HepG2 (cell line): Measurements from ENCODE around the gene RERG. TPM values are rescaled to one million over a fixed set of nuclear protein-coding genes. Genes with fewer than 3 reads are reported as not detected.

Experiments used
- ATAC-seq: fragments of 200-7000 bp; cut with Tn5 transposase; 3 replicates; pipeline ENCODE4 v1.9.1; 2020; ENCODE audit warnings: mild to moderate bottlenecking, moderate library complexity
- BruUV-seq: library from RNA; stranded (reverse); fragments of 400-500 nt; replicated peaks from 2 replicates; lab custom pipeline; 2021; lab: Mats Ljungman, UMichigan
- CTCF ChIA-PET: fragments of 300-600 bp; formaldehyde crosslinking; extraction: SDS; loops from one replicate; lab custom pipeline; 2021; ENCODE audit warnings: low total read pairs, inconsistent platforms, low intra/inter-chr PET ratio; lab: Yijun Ruan, JAX
- POLR2A ChIA-PET: fragments of 350-600 bp; sonication (Branson Sonifier 250); formaldehyde crosslinking; loops from one replicate; lab custom pipeline; 2020; ENCODE audit warnings: antibody characterized with exemption, inconsistent platforms; lab: Yijun Ruan, JAX
- DNase-seq: peaks from one replicate; pipeline ENCODE4 v3.0.0-alpha.2; 2015; ENCODE audit warnings: low spot score
- FAIRE-seq: peaks from 3 replicates; lab custom pipeline; 2011; peaks lifted over from hg19 to GRCh38; lab: Jason Lieb, UNC
- H2AFZ ChIP-seq: one replicate; pipeline ENCODE4 v1.6.1; 2011; ENCODE audit warnings: low read length, inconsistent platforms
- H3K27ac ChIP-seq: fragments of 300-600 bp; 3 replicates; pipeline ENCODE4 v1.8.0; 2011; ENCODE audit warnings: mixed run types, mild to moderate bottlenecking, mixed read lengths, low read length, inconsistent platforms; ENCODE audit not compliant: insufficient read depth; ENCODE audit errors: extremely low read length
- H3K27me3 ChIP-seq, 2 experiments: fragments of 200-600 bp in 1 of 2; 2 replicates in 1 of 2; 3 replicates in 1 of 2; pipeline versions ENCODE4 v1.6.0 to v1.8.0; 2011; ENCODE audit warnings: low read length in 2 of 2, mild to moderate bottlenecking in 2 of 2, moderate library complexity in 2 of 2, inconsistent platforms in 1 of 2; ENCODE audit not compliant: insufficient read depth in 2 of 2, control insufficient read depth in 1 of 2
- H3K36me3 ChIP-seq, 2 experiments: fragments of 200-600 bp in 1 of 2; replicated peaks in 1 of 2; 2 replicates in 1 of 2; 3 replicates in 1 of 2; pipeline versions ENCODE4 v1.5.1 to v1.8.0; 2011; ENCODE audit warnings: low read length in 2 of 2, inconsistent platforms in 1 of 2; ENCODE audit not compliant: insufficient read depth in 2 of 2, control insufficient read depth in 1 of 2
- H3K4me1 ChIP-seq: 2 replicates; pipeline ENCODE4 v1.5.1; 2012; ENCODE audit warnings: low read length, inconsistent platforms; ENCODE audit not compliant: insufficient read depth
- H3K4me2 ChIP-seq: 2 replicates; pipeline ENCODE4 v1.6.0; 2011; ENCODE audit warnings: low read depth, low read length, inconsistent platforms
- H3K4me3 ChIP-seq, 3 experiments: fragments of 200-600 bp in 1 of 3; sonication (generic), shearing (Covaris generic) in 1 of 3; replicated peaks in 1 of 3; 2 replicates each; pipeline ENCODE4 v1.5.1; 2011 to 2016; ENCODE audit warnings: low read length in 3 of 3, inconsistent platforms in 2 of 3, low read depth in 2 of 3, mild to moderate bottlenecking in 2 of 3, control low read depth in 1 of 3, mixed read lengths in 1 of 3; ENCODE audit not compliant: insufficient read depth in 1 of 3
- H3K79me2 ChIP-seq: one replicate; pipeline ENCODE4 v1.6.1; 2011; ENCODE audit warnings: low read length, inconsistent platforms; ENCODE audit not compliant: insufficient read depth
- H3K9ac ChIP-seq: 2 replicates; pipeline ENCODE4 v1.6.0; 2011; ENCODE audit warnings: mild to moderate bottlenecking, low read depth, low read length, inconsistent platforms; ENCODE audit not compliant: insufficient read depth
- H3K9me3 ChIP-seq: 2 replicates; pipeline ENCODE4 v1.5.1; 2012; ENCODE audit warnings: mild to moderate bottlenecking, low read length
- H4K20me1 ChIP-seq: 2 replicates; pipeline ENCODE4 v1.6.0; 2011; ENCODE audit warnings: inconsistent platforms, mild to moderate bottlenecking, low read length, moderate library complexity; ENCODE audit not compliant: insufficient read depth
- ARNT2 ChIP-seq: sonication (generic); formaldehyde crosslinking; IDR thresholded peaks from 2 replicates; pipeline ENCODE4 v1.8.0; 2022; ENCODE audit warnings: mild to moderate bottlenecking, low read depth, missing genetic modification reagents, moderate library complexity
- NR3C1 ChIP-seq: sonication (generic); formaldehyde crosslinking; IDR thresholded peaks from 2 replicates; pipeline ENCODE4 v1.4.0; 2020; ENCODE audit warnings: missing genetic modification reagents
- POLR2A ChIP-seq, 2 experiments: IDR thresholded peaks; 2 replicates each; pipeline ENCODE4 v1.6.1; 2011; ENCODE audit warnings: low read depth in 2 of 2, low read length in 2 of 2, mild to moderate bottlenecking in 1 of 2, moderate library complexity in 1 of 2; ENCODE audit not compliant: insufficient read depth in 1 of 2
- RAD21 ChIP-seq: fragments of 450-650 bp; formaldehyde crosslinking; IDR thresholded peaks from 2 replicates; pipeline ENCODE4 v1.5.0; 2020; ENCODE audit warnings: mild to moderate bottlenecking
- ZFP41 ChIP-seq: sonication (generic); formaldehyde crosslinking; IDR thresholded peaks from 2 replicates; pipeline ENCODE4 v1.4.0; 2020; ENCODE audit warnings: mild to moderate bottlenecking, missing genetic modification reagents, borderline replicate concordance
- ZNF121 ChIP-seq: sonication (generic); formaldehyde crosslinking; IDR thresholded peaks from 2 replicates; pipeline ENCODE4 v1.5.0; 2020; ENCODE audit warnings: mild to moderate bottlenecking, missing genetic modification reagents
- ZNF75D ChIP-seq: sonication (generic); formaldehyde crosslinking; IDR thresholded peaks from 2 replicates; pipeline ENCODE4 v1.8.1; 2023; ENCODE audit warnings: missing genetic modification reagents, mild to moderate bottlenecking, borderline replicate concordance
- WGBS: methylation state at CpG from one replicate; pipeline ENCODE4 v1.1.6; 2017; ENCODE audit warnings: low lambda C conversion rate; 5-methylcytosine and 5-hydroxymethylcytosine counted together
- in situ Hi-C: cut with HindIII; loops from 2 replicates; pipeline ENCODE4 v1.10.0; 2017; ENCODE audit warnings: low pct_unique_long_range_greater_than_20kb; ENCODE audit not compliant: extremely low pct_ligation_motif_present
- intact Hi-C: fragments of 100-400 bp; cut with micrococcal nuclease; formaldehyde crosslinking; loops from one replicate; pipeline ENCODE4 v1.10.0; 2022; ENCODE audit not compliant: unreplicated experiment
- polyA plus RNA-seq, 8 experiments: library from polyadenylated mRNA; depleted of rRNA in 3 of 8; stranded (reverse) in 7 of 8; unstranded in 1 of 8; fragments of >200 nt; fragmentation: Illumina TruSeq in 4 of 8; extraction: Trizol in 4 of 8; gene quantifications; 2 replicates each; pipeline versions ENCODE4 v1.2.1 to v1.2.3, GENCODE V29; 2011 to 2016; ENCODE audit warnings: low read depth in 4 of 8, missing spikeins in 1 of 8, mixed read lengths in 1 of 8; ENCODE audit not compliant: insufficient read depth in 1 of 8
- total RNA-seq, 5 experiments: library from RNA; depleted of rRNA; stranded (reverse); fragments of >200 nt; fragmentation: Illumina TruSeq; extraction: Trizol; gene quantifications; 2 replicates each; pipeline ENCODE4 v1.2.3, GENCODE V29; 2016; ENCODE audit warnings: low read depth in 1 of 5
- TF ChIP-seq, protein P1 (sequence below): sonication (generic); formaldehyde crosslinking; IDR thresholded peaks from 2 replicates; pipeline ENCODE4 v1.5.1; 2020; ENCODE audit warnings: mild to moderate bottlenecking, missing genetic modification reagents, borderline replicate concordance
- TF ChIP-seq, protein P2 (sequence below): sonication (generic); formaldehyde crosslinking; IDR thresholded peaks from 2 replicates; pipeline ENCODE4 v1.4.0; 2020; ENCODE audit warnings: missing genetic modification reagents

Gene RERG
- total and polyA plus RNA-seq, 2 of the 13 experiments (the other 11 are each of a cell fraction or from before 2014, with no cell fraction given), result not detected

DNA sequence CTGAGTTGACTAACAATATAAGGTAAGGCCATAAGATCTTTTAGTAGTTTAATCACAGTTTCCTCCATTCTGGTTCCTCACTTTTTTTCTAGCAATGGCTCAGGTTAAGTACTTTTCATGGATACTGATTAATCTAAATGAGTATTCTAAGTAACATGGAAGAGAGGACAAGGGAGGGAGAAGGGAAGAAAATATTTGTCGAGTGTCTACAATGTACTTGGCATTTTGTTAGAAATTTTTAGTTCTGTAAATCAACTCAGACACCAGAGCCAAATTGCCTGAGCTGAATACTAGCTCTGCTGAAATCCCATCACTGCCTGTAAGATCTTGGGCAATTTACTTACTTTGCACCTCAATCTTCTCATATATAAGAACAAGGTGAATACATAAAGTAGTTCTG is 20.2 kb downstream of the RERG start:
- BruUV-seq, result no TSS peak
- no peak for FAIRE-seq

DNA sequence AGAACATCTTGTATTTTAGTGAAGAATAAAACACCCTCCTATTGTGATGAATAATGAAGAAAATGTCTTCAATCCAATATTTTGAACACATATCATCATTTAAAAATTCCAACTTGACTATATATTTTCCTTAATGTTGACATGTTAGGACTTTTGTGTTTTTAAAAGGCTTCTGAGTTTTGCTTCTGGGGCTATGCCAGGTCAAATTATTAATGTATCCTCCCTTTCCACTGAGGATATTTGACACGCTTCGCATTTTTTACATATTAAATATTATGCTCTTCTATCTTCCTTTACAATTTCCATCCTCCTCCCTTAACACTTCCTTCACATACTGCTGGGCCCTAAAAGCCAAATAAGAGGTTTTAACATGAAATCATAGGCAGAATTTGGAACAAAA is 20.6 kb downstream of the RERG start:
- intact Hi-C loops, result no loop called here
- Histone ChIP-seq H3K27ac (no peak overlapping the region), H3K4me1 (no peaks in the 10 kb centered on the region), H3K36me3 (no peaks in the 10 kb centered on the region), H3K9ac (no peak overlapping the region), H3K9me3 (no peaks in the 10 kb centered on the region), H3K4me3 (no peak overlapping the region), H3K79me2 (no peaks in the 10 kb centered on the region), H3K27me3 (no peaks in the 10 kb centered on the region), H2AFZ (no peak overlapping the region), H3K4me2 (no peak overlapping the region), H4K20me1 (no peaks in the 10 kb centered on the region)
- CTCF ChIA-PET, result no interaction called here
- POLR2A ChIA-PET, result no interaction called here
- no TSS peak for BruUV-seq
- DNase-seq (no peak), ATAC-seq (no peak), FAIRE-seq (no peak)
- in situ Hi-C loops, result loop anchor here (25.0 kb wide), 1 partner anchor 463 kb away; no protein-coding TSS in a partner anchor
- 53% methylated on average over 2 of the region's 2 CpGs for WGBS
- TF ChIP-seq, protein P1, sequence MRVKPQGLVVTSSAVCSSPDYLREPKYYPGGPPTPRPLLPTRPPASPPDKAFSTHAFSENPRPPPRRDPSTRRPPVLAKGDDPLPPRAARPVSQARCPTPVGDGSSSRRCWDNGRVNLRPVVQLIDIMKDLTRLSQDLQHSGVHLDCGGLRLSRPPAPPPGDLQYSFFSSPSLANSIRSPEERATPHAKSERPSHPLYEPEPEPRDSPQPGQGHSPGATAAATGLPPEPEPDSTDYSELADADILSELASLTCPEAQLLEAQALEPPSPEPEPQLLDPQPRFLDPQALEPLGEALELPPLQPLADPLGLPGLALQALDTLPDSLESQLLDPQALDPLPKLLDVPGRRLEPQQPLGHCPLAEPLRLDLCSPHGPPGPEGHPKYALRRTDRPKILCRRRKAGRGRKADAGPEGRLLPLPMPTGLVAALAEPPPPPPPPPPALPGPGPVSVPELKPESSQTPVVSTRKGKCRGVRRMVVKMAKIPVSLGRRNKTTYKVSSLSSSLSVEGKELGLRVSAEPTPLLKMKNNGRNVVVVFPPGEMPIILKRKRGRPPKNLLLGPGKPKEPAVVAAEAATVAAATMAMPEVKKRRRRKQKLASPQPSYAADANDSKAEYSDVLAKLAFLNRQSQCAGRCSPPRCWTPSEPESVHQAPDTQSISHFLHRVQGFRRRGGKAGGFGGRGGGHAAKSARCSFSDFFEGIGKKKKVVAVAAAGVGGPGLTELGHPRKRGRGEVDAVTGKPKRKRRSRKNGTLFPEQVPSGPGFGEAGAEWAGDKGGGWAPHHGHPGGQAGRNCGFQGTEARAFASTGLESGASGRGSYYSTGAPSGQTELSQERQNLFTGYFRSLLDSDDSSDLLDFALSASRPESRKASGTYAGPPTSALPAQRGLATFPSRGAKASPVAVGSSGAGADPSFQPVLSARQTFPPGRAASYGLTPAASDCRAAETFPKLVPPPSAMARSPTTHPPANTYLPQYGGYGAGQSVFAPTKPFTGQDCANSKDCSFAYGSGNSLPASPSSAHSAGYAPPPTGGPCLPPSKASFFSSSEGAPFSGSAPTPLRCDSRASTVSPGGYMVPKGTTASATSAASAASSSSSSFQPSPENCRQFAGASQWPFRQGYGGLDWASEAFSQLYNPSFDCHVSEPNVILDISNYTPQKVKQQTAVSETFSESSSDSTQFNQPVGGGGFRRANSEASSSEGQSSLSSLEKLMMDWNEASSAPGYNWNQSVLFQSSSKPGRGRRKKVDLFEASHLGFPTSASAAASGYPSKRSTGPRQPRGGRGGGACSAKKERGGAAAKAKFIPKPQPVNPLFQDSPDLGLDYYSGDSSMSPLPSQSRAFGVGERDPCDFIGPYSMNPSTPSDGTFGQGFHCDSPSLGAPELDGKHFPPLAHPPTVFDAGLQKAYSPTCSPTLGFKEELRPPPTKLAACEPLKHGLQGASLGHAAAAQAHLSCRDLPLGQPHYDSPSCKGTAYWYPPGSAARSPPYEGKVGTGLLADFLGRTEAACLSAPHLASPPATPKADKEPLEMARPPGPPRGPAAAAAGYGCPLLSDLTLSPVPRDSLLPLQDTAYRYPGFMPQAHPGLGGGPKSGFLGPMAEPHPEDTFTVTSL (CRISPR knock-in tag), result no peak
- TF ChIP-seq, protein P2, sequence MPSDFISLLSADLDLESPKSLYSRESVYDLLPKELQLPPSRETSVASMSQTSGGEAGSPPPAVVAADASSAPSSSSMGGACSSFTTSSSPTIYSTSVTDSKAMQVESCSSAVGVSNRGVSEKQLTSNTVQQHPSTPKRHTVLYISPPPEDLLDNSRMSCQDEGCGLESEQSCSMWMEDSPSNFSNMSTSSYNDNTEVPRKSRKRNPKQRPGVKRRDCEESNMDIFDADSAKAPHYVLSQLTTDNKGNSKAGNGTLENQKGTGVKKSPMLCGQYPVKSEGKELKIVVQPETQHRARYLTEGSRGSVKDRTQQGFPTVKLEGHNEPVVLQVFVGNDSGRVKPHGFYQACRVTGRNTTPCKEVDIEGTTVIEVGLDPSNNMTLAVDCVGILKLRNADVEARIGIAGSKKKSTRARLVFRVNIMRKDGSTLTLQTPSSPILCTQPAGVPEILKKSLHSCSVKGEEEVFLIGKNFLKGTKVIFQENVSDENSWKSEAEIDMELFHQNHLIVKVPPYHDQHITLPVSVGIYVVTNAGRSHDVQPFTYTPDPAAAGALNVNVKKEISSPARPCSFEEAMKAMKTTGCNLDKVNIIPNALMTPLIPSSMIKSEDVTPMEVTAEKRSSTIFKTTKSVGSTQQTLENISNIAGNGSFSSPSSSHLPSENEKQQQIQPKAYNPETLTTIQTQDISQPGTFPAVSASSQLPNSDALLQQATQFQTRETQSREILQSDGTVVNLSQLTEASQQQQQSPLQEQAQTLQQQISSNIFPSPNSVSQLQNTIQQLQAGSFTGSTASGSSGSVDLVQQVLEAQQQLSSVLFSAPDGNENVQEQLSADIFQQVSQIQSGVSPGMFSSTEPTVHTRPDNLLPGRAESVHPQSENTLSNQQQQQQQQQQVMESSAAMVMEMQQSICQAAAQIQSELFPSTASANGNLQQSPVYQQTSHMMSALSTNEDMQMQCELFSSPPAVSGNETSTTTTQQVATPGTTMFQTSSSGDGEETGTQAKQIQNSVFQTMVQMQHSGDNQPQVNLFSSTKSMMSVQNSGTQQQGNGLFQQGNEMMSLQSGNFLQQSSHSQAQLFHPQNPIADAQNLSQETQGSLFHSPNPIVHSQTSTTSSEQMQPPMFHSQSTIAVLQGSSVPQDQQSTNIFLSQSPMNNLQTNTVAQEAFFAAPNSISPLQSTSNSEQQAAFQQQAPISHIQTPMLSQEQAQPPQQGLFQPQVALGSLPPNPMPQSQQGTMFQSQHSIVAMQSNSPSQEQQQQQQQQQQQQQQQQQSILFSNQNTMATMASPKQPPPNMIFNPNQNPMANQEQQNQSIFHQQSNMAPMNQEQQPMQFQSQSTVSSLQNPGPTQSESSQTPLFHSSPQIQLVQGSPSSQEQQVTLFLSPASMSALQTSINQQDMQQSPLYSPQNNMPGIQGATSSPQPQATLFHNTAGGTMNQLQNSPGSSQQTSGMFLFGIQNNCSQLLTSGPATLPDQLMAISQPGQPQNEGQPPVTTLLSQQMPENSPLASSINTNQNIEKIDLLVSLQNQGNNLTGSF (CRISPR knock-in tag), result no peak
- TF ChIP-seq ARNT2 (CRISPR knock-in tag), result no peak
- TF ChIP-seq NR3C1 (CRISPR knock-in tag), result no peak
- no peak for TF ChIP-seq ZNF121
- no peak for TF ChIP-seq ZFP41 (CRISPR knock-in tag)
- TF ChIP-seq POLR2A (IDR thresholded peaks at IDR 0.05; ENCODE audit: insufficient read depth in 1 of 2, low read depth in 2 of 2, low read length in 2 of 2), result no peak

More for the DNA sequence above, 20.2 kb downstream of the RERG start:
- no peaks in the 10 kb centered on the region for H4K20me1 ChIP-seq
- POLR2A ChIA-PET, result no interaction called here
- no peaks in the 10 kb centered on the region for H3K36me3 ChIP-seq
- DNase-seq (no peak), ATAC-seq (no peak)
- intact Hi-C loops, result no loop called here
- no peaks in the 10 kb centered on the region for H3K79me2 ChIP-seq
- no peaks in the 10 kb centered on the region for H3K4me1 ChIP-seq
- no peaks in the 10 kb centered on the region for H3K27me3 ChIP-seq
- H3K9ac ChIP-seq, result no peak overlapping the region
- no peak for TF ChIP-seq ZNF75D
- TF ChIP-seq RAD21 (CRISPR knock-in tag), result no peak
- H3K4me2 ChIP-seq, result no peak overlapping the region
- 4% methylated on average over 1 of the region's 1 CpG for WGBS
- CTCF ChIA-PET, result no interaction called here
- H3K9me3 ChIP-seq, result no peaks in the 10 kb centered on the region
- in situ Hi-C loops, result loop anchor here (25.0 kb wide), 1 partner anchor 464 kb away; no protein-coding TSS in a partner anchor
- H2AFZ ChIP-seq, result no peak overlapping the region
- H3K27ac ChIP-seq, result no peak overlapping the region
- H3K4me3 ChIP-seq, result no peak overlapping the region
